ENCODE data around the gene TMEM91.
"Not testable (repeated sequence)": the region's sequence is repeated elsewhere in the genome, so short reads cannot be mapped to it uniquely, and the experiment has no call there.

Gene TMEM91

GRCh38 chr19:41339936-41340335 is 36.4 kb upstream of the TMEM91 start:
- Mint-ChIP-seq H3K4me3 (no peak overlapping the region), H3K27ac (peak overlapping the region; percentile 14), H3K36me3 (ENCODE audit: low read depth) (peaks cover 40% of the 10 kb centered on the region), H3K27me3 (ENCODE audit: low read depth, poor library complexity) (no peaks in the 10 kb centered on the region), H3K4me1 (no peaks in the 10 kb centered on the region), H3K9me3 (no peaks in the 10 kb centered on the region)
- TF ChIP-seq CTCF (IDR thresholded peaks at IDR 0.05) = no peak
- no peak for DNase-seq

DNA sequence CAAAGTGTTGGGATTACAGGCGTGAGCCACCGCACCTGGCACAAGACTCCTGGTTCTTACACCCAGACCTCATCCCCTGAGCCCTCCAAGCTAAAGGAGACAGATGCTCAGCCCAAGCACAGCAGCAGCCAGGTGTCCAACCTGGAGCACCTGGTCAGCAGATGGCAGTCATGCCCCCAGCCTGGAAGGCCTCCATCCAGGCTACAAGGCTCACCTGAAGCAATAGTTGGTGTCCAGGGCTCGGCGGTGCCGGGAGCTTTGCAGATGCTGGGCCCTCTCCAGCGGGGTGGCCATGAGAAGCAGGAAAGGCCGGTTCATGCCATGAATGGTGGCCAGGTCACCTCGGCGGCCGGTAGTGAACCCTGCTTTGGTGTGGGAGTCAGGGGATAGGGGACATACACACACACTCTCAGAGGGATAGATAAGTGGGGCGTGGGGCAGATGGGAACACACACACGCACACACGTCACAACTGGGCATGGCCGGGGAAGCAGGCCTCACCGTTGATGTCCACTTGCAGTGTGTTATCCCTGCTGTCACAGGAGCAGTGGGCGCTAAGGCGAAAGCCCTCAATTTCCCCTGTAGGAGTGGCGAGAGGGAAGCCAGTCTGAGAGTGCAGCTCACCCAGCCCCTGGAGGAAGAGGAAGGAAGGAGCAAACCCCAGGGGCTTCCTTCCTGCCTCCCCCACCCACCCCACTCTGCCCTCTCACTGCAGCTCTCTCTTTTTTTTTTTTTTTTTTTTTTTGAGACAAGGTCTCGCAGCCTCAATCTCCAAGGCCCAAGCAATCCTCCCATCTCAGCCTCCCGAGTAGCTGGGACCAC is 34.5 kb upstream of the TMEM91 start:
- DNase-seq = no peak
- Mint-ChIP-seq H3K36me3 (ENCODE audit: low read depth) (peaks cover 47% of the 10 kb centered on the region), H3K4me3 (no peak overlapping the region), H3K27ac (no peak overlapping the region), H3K27me3 (ENCODE audit: low read depth, poor library complexity) (no peaks in the 10 kb centered on the region), H3K9me3 (no peaks in the 10 kb centered on the region), H3K4me1 (no peaks in the 10 kb centered on the region)
- TF ChIP-seq CTCF (IDR thresholded peaks at IDR 0.05) = no peak

- H3K27ac Mint-ChIP-seq = no peak overlapping the region
- H3K4me3 Mint-ChIP-seq = no peak overlapping the region
- no peak for TF ChIP-seq CTCF (IDR thresholded peaks at IDR 0.05)
- no peak for DNase-seq
- H3K36me3 Mint-ChIP-seq (ENCODE audit: low read depth) = peaks cover 52% of the 10 kb centered on the region
- no peaks in the 10 kb centered on the region for H3K27me3 Mint-ChIP-seq (ENCODE audit: low read depth, poor library complexity)
- H3K9me3 Mint-ChIP-seq = no peaks in the 10 kb centered on the region
- no peaks in the 10 kb centered on the region for H3K4me1 Mint-ChIP-seq
Observed at GRCh38 chr19:41344162-41344561, 32.2 kb upstream of the TMEM91 start.

- not testable (repeated sequence) for H3K27ac Mint-ChIP-seq; DNase-seq; H3K27me3 Mint-ChIP-seq (ENCODE audit: low read depth, poor library complexity); H3K4me3 Mint-ChIP-seq; H3K9me3 Mint-ChIP-seq
- Mint-ChIP-seq H3K4me1 (peaks cover 17% of the 10 kb centered on the region), H3K36me3 (ENCODE audit: low read depth) (peaks cover 38% of the 10 kb centered on the region)
Observed at GRCh38 chr19:41346916-41347315, 29.4 kb upstream of the TMEM91 start.

DNA sequence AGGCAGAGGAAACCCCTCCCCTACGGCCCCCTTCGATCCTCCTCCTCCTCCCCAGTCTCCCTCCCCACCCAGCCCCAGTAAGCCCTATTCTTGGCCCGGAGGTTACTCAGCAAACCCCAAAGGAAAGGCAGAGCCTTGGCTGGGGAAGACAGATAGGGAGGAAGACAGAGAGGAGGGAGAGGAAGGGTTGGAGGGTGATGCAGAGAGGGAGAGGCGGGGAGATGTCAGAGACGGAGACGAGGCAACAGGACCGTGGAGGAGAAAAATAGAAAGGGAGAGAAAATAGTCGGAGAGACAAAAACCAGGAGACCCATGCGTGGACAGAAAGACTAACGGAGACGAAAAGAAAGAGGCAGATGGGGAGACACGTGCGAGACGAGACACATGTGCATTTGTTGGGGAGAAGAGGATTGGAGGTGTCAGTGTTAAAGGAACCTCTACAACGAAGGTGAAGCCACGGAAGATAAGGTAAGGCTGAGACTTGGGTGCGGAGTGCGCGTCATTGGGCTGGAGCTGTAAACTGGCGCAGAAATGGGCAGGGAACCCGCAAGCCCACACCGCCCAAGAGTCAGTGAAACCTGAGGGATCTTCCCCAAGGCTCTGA is 25.5 kb upstream of the TMEM91 start:
- no peak for TF ChIP-seq CTCF (IDR thresholded peaks at IDR 0.05)
- no peak for DNase-seq
- Mint-ChIP-seq H3K27me3 (ENCODE audit: low read depth, poor library complexity) (peaks cover 7% of the 10 kb centered on the region), H3K27ac (peak overlapping the region; percentile 42), H3K9me3 (no peaks in the 10 kb centered on the region), H3K4me1 (peaks cover 35% of the 10 kb centered on the region), H3K36me3 (ENCODE audit: low read depth) (peaks cover 17% of the 10 kb centered on the region), H3K4me3 (peak overlapping the region; percentile 88)

DNA sequence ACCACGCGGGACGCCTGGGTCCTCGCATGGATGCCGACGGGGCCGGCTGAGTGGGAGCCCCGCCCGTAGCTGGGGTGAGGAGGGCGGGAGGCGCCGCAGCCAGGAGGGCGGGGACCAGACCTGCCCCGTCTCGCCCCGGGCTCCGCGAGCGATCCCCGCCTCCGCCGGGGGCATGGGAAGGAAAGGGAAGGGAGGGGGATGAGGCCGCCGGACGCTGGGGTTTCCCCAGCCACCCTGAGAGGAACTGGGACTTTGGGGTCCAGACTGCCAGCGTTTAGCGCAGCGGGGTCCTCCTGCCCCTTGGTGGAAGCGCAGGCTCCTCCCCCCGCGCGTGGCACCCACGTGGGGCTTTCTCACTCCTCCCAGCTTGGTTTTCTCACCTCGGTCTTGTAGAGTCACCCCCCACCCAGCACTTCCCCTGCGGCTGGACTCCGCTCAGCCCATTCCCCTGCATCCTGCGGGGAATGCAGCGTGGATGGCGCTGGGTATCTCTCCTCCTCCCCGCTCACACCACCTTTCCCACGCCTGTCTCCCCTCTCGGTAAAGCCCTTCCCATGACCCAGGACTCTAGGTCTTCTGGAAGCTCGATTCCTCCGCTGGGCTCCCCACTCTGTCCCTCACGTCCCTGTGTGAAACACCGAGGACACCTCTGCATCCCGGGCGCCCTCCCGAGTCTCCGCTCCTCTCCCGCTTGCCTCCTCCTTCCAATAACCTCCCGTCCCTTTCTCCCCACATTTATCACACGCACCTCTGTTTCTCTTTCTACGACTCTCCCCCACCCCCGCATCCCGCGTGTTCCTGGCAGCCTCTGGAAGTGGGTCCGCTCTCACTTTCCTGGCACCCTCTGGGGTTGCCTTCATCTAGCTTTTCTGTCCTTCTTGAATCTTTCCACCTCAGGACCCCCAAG is 24.7 kb upstream of the TMEM91 start:
- Mint-ChIP-seq H3K4me1 (peaks cover 35% of the 10 kb centered on the region), H3K4me3 (peak overlapping the region; percentile 88), H3K9me3 (no peaks in the 10 kb centered on the region), H3K27ac (no peak overlapping the region), H3K36me3 (ENCODE audit: low read depth) (peaks cover 13% of the 10 kb centered on the region), H3K27me3 (ENCODE audit: low read depth, poor library complexity) (peaks cover 7% of the 10 kb centered on the region)
- TF ChIP-seq CTCF (IDR thresholded peaks at IDR 0.05) = no peak
- DNase-seq = peak; percentile 67
